GM19452 (cell line): ENCODE data around the gene ADGRE2.
A peak's percentile ranks its signal among the peaks of the same experiment; 100 is the strongest.

ENCODE experiments used
- ATAC-seq: cut with Tn5 transposase; IDR thresholded peaks from one replicate; pipeline ENCODE4 v1.9.1; 2021; ENCODE audit not compliant: unreplicated experiment

The ADGRE2 gene

GRCh38 chr19:14748601-14749000 is 29.8 kb downstream of the ADGRE2 start:
- ATAC-seq = no peak

- ATAC-seq = no peak
These were observed 31.5 kb downstream of the ADGRE2 start for GRCh38 chr19:14746886-14747285.

GRCh38 chr19:14735915-14736314 is 42.4 kb downstream of the ADGRE2 start:
- no peak for ATAC-seq

- ATAC-seq = no peak
These were observed 44.8 kb downstream of the ADGRE2 start for GRCh38 chr19:14733574-14733973.

GRCh38 chr19:14732510-14732909 is 45.9 kb downstream of the ADGRE2 start:
- no peak for ATAC-seq

GRCh38 chr19:14731200-14731599 is 47.2 kb downstream of the ADGRE2 start:
- ATAC-seq = no peak

GRCh38 chr19:14728595-14728994 is 49.8 kb downstream of the ADGRE2 start:
- no peak for ATAC-seq

- ATAC-seq = no peak
These were observed 56.2 kb downstream of the ADGRE2 start for GRCh38 chr19:14722127-14722526.

- ATAC-seq = no peak
These were observed 59.2 kb downstream of the ADGRE2 start for GRCh38 chr19:14719162-14719561.

GRCh38 chr19:14718522-14719116 is 59.7 kb downstream of the ADGRE2 start:
- ATAC-seq = no peak

GRCh38 chr19:14715841-14716240 is 62.5 kb downstream of the ADGRE2 start:
- no peak for ATAC-seq

- no peak for ATAC-seq
These were observed 73.9 kb downstream of the ADGRE2 start for GRCh38 chr19:14704450-14704849.

GRCh38 chr19:14703833-14704232 is 74.5 kb downstream of the ADGRE2 start:
- ATAC-seq = no peak

- ATAC-seq = no peak
These were observed 77.5 kb downstream of the ADGRE2 start for GRCh38 chr19:14700711-14701375.

GRCh38 chr19:14699641-14700040 is 78.7 kb downstream of the ADGRE2 start:
- ATAC-seq = no peak

- ATAC-seq = no peak
These were observed 82.9 kb downstream of the ADGRE2 start for GRCh38 chr19:14695471-14695870.

GRCh38 chr19:14694641-14695266 is 83.6 kb downstream of the ADGRE2 start:
- ATAC-seq = no peak

- peak; percentile 93 for ATAC-seq
These were observed 88.5 kb downstream of the ADGRE2 start, which contains the start of gene ZNF333 for GRCh38 chr19:14689598-14690503. Gene ZNF333 (plus strand): TSS chr19:14690048. CDS start chr19:14693492, 3,444 bp downstream.

GRCh38 chr19:14686411-14686810 is 91.9 kb downstream of the ADGRE2 start:
- ATAC-seq = no peak

- no peak for ATAC-seq
These were observed 94.9 kb downstream of the ADGRE2 start for GRCh38 chr19:14683439-14683838.
